Breast epithelium (tissue), 3 donors: ENCODE measurements around the gene TREML2.

ENCODE experiments used
- POLR2A ChIP-seq: fragments of 450-650 bp; IDR thresholded peaks from one replicate; pipeline ENCODE4 v1.6.1; 2016; ENCODE audit warnings: antibody characterized with exemption, mild to moderate bottlenecking, moderate library complexity
- POLR2AphosphoS5 ChIP-seq, 3 donors: sonication (generic); formaldehyde crosslinking; IDR thresholded peaks; one replicate each; pipeline ENCODE4 v1.6.1; 2017; ENCODE audit warnings: antibody characterized with exemption in 3 of 3
- TF ChIP-seq, protein P1 (sequence below), 3 donors: fragments of 450-650 bp; IDR thresholded peaks; one replicate each; pipeline ENCODE4 v1.5.1; 2016 to 2017; ENCODE audit warnings: antibody characterized with exemption in 3 of 3, mild to moderate bottlenecking in 3 of 3, moderate library complexity in 3 of 3

DNA sequence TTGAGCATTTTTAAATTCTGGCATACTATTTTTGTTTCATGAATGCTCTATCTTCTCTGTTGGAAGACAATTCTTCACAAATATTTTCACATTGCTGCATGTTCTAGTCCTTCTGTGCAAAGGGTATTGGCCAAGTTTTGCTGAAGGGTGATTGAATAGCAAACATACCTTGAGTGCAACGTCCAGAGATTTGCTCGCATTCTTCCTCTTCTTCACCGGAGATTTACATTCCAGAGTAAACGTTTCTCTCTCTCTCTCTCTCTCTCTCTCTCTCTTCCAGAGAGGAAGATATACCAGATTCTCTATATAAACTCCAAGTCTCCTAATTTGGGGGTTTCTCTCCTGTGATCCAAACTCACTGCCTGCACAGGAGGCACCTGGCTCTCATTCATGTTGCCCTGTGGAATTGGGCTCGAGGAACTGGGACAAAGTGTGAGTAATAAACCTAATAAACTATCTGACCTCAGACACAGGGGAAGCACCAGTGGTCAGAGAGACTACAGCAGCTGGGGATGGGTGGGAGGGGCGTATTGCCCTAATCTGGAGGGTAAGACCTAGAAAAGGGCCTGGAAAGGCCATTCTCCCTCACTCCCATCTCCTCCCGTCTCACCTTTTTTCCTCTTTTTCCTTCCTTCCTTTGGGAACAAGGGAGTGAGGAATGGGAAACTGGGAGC, 45.7 kb downstream of the TREML2 start:
- TF ChIP-seq, protein P1, sequence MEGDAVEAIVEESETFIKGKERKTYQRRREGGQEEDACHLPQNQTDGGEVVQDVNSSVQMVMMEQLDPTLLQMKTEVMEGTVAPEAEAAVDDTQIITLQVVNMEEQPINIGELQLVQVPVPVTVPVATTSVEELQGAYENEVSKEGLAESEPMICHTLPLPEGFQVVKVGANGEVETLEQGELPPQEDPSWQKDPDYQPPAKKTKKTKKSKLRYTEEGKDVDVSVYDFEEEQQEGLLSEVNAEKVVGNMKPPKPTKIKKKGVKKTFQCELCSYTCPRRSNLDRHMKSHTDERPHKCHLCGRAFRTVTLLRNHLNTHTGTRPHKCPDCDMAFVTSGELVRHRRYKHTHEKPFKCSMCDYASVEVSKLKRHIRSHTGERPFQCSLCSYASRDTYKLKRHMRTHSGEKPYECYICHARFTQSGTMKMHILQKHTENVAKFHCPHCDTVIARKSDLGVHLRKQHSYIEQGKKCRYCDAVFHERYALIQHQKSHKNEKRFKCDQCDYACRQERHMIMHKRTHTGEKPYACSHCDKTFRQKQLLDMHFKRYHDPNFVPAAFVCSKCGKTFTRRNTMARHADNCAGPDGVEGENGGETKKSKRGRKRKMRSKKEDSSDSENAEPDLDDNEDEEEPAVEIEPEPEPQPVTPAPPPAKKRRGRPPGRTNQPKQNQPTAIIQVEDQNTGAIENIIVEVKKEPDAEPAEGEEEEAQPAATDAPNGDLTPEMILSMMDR (IDR thresholded peaks at IDR 0.05) = no peak
- TF ChIP-seq POLR2AphosphoS5 (IDR thresholded peaks at IDR 0.05) = no peak
- no peak for TF ChIP-seq POLR2A
